Measurements from ENCODE around the gene ALPG. TPM values are rescaled to one million over a fixed set of nuclear protein-coding genes. Genes with fewer than 3 reads are reported as not detected.

The ALPG gene
- not detected in 2 replicates for total RNA-seq

GRCh38 chr2:232406556-232407310 is at the start of gene ALPG:
Gene ALPG, plus strand, starts transcription at chr2:232406844. Its CDS starts 51 bp downstream, at chr2:232406895.

GRCh38 chr2:232378735-232379151 is 27.9 kb upstream of the ALPG start, which contains the start of gene ALPP:
Gene ALPP, plus strand, starts transcription at chr2:232378751. Its CDS starts 52 bp downstream, at chr2:232378803.

GRCh38 chr2:232455426-232456255 is 49.0 kb downstream of the ALPG start, which contains the start of gene ALPI:
Gene ALPI, plus strand, starts transcription at chr2:232456153. Its CDS starts 47 bp downstream, at chr2:232456200.

Other genes starting within 250 kb of the ALPG start
- gene ALPP, start 28.1 kb upstream of the ALPG start, total RNA-seq, result not detected in 2 replicates
- not detected in 2 replicates for gene ALPI, start 49.3 kb downstream of the ALPG start, total RNA-seq
- not detected in 2 replicates for gene ECEL1, start 81.0 kb downstream of the ALPG start, total RNA-seq
- not detected in 2 replicates for gene PRSS56, start 113.5 kb downstream of the ALPG start, total RNA-seq
- gene CHRND, start 119.3 kb downstream of the ALPG start, total RNA-seq, result not detected in 2 replicates
- not detected in 2 replicates for gene CHRNG, start 132.8 kb downstream of the ALPG start, total RNA-seq
- gene TIGD1, start 143.7 kb downstream of the ALPG start, total RNA-seq, result 0.97 and 2.4 TPM in 2 replicates
- 103 TPM in 2 replicates for gene EIF4E2, start 143.8 kb downstream of the ALPG start, total RNA-seq
- gene EFHD1, start 226.8 kb downstream of the ALPG start, total RNA-seq, result 0.06 and 0.16 TPM in 2 replicates

All from bladder microvascular endothelial cell (primary cell).